ENCODE results near the gene NFAM1.

DNA sequence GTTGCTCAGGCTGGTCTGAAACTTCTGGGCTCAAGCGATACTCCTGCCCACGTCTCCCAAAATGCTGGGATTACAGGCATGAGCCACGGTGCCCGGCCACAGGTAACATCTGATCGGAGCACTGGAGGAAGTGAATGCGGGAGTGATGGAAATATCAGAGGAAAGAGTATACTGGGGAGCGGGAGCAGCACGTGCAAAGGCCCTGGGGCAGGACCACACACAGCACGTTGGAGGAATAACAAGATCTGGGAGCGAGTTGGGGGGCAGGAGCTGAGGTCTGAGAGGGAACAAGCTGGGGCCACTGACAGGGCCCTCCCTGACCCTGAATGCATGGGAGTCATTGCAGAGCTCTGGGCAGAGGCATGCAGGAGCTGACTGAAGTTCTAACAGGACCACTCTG, 70.7 kb downstream of the NFAM1 start:
- no peak for TF ChIP-seq POLR2A (IDR thresholded peaks at IDR 0.05)
- TF ChIP-seq CTCF (IDR thresholded peaks at IDR 0.05): no peak
- TF ChIP-seq EP300 (IDR thresholded peaks at IDR 0.05): no peak
- no peak for TF ChIP-seq POLR2AphosphoS5 (IDR thresholded peaks at IDR 0.05)

All from sigmoid colon (tissue), 4 donors.